Retina (tissue), 1 donor: ENCODE measurements around the gene LCN10.

Experiments used
- DNase-seq: peaks from one replicate; pipeline ENCODE4 v3.0.0-alpha.2; 2016

Gene LCN10

GRCh38 chr9:136734837-136735496, 7.8 kb downstream of the LCN10 start:
- no peak for DNase-seq

- no peak for DNase-seq
These were observed 9.1 kb downstream of the LCN10 start for GRCh38 chr9:136733611-136734010.

GRCh38 chr9:136732444-136733178, 10.1 kb downstream of the LCN10 start:
- no peak for DNase-seq

- DNase-seq: no peak
These were observed 12.8 kb downstream of the LCN10 start for GRCh38 chr9:136729926-136730325.

- no peak for DNase-seq
These were observed 13.6 kb downstream of the LCN10 start for GRCh38 chr9:136729144-136729543.

- peak; percentile 72 for DNase-seq
These were observed 14.1 kb downstream of the LCN10 start for GRCh38 chr9:136728548-136729123.

GRCh38 chr9:136728080-136728547, 14.6 kb downstream of the LCN10 start:
- DNase-seq: peak; percentile 93

- DNase-seq: no peak
These were observed 16.0 kb downstream of the LCN10 start for GRCh38 chr9:136726631-136727191.

- no peak for DNase-seq
These were observed 16.6 kb downstream of the LCN10 start for GRCh38 chr9:136726118-136726517.

- DNase-seq: no peak
These were observed 17.1 kb downstream of the LCN10 start for GRCh38 chr9:136725612-136726011.

GRCh38 chr9:136724772-136725171, 18.0 kb downstream of the LCN10 start:
- no peak for DNase-seq

- DNase-seq: no peak
These were observed 18.8 kb downstream of the LCN10 start for GRCh38 chr9:136723989-136724388.

GRCh38 chr9:136723362-136723976, 19.3 kb downstream of the LCN10 start:
- no peak for DNase-seq

GRCh38 chr9:136722969-136723356, 19.8 kb downstream of the LCN10 start:
- DNase-seq: no peak

- DNase-seq: no peak
These were observed 20.4 kb downstream of the LCN10 start for GRCh38 chr9:136722093-136722968.

- no peak for DNase-seq
These were observed 21.2 kb downstream of the LCN10 start for GRCh38 chr9:136721339-136722092.

GRCh38 chr9:136720898-136721338, 21.8 kb downstream of the LCN10 start:
- no peak for DNase-seq

- DNase-seq: peak; percentile 84
These were observed 22.4 kb downstream of the LCN10 start for GRCh38 chr9:136720251-136720897.

GRCh38 chr9:136719195-136719880, 23.4 kb downstream of the LCN10 start:
- DNase-seq: no peak
